ENCODE measurements around the gene UST.
A peak's percentile ranks its signal among the peaks of the same experiment; 100 is the strongest.
"Not testable (repeated sequence)": the region's sequence is repeated elsewhere in the genome, so short reads cannot be mapped to it uniquely, and the experiment has no call there.

The UST gene

DNA sequence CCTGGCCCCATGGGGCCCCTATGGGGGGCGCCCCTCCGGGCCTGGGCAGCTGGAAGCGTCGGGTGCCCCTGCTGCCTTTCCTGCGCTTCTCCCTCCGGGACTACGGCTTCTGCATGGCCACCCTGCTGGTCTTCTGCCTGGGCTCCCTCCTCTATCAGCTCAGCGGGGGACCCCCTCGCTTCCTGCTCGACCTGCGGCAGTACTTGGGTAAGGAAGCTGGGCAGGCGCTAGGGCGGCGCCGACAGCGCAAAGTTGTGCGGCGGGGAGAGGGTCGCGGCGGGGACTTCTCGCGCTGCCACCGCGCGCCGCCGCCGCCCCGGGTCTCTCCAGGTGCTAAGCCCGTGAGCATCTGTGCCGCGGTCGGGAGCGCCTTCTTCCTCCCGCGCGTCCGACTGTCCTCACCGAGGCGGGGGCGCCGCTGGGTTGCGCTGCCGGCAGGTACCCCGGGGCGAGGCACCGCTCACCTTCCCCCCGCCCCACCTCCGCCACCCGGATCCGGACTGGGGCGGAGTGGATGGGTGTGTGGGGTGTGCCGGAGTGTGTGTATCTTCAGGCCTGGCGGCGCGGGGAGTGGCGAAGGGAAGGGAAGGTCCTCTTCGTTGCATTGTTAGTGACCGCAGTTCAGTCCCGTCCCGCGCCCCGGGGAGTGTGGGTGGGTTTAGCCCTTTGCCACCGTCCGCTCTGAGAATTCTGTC is 788 bp downstream of the UST start:
- peak; percentile 56 for DNase-seq (ENCODE audit: extremely low spot score)
- CTCF ChIA-PET, result no interaction called here
- TF ChIP-seq SUZ12 (IDR thresholded peaks at IDR 0.05) (no peak), L3MBTL2 (conservative IDR thresholded peaks at IDR 0.05) (0 out of 2 replicates have a peak, but pooled peaks have one; percentile 31)
- POLR2A ChIA-PET, result interaction anchor here (0.8 to 1.4 kb wide), 2 partner anchors 9 to 11 kb away, joined by 4 to 5 read pairs; no protein-coding TSS in a partner anchor

DNA sequence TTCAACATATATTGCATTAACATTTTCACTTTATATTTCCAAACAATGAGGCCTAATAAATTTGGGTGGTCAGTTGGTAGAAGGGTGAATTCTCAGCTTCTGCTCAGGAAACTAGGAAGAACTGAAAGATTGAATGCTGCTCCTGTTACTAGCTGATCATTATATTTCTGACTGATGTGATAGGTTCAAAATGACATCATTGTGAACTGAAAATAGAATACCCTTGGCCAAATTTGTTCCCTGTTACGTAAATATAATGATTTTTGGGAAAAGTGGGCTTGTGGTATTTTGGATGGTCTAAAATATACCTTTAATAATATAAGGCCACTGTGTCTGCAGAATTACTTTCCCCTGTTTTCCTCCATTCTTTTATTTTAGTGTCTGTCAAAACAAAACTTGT is 2.8 kb downstream of the UST start:
- TF ChIP-seq SP1 (IDR thresholded peaks at IDR 0.05) (no peak), L3MBTL2 (conservative IDR thresholded peaks at IDR 0.05) (no peak), CTBP1 (IDR thresholded peaks at IDR 0.05; ENCODE audit: borderline replicate concordance) (no peak)
- POLR2A ChIA-PET, result no interaction called here
- CTCF ChIA-PET, result interaction anchor here (0.7 kb wide), 1 partner anchor 1052 kb away, joined by 3 read pairs; no protein-coding TSS in a partner anchor
- DNase-seq (ENCODE audit: extremely low spot score), result no peak

DNA sequence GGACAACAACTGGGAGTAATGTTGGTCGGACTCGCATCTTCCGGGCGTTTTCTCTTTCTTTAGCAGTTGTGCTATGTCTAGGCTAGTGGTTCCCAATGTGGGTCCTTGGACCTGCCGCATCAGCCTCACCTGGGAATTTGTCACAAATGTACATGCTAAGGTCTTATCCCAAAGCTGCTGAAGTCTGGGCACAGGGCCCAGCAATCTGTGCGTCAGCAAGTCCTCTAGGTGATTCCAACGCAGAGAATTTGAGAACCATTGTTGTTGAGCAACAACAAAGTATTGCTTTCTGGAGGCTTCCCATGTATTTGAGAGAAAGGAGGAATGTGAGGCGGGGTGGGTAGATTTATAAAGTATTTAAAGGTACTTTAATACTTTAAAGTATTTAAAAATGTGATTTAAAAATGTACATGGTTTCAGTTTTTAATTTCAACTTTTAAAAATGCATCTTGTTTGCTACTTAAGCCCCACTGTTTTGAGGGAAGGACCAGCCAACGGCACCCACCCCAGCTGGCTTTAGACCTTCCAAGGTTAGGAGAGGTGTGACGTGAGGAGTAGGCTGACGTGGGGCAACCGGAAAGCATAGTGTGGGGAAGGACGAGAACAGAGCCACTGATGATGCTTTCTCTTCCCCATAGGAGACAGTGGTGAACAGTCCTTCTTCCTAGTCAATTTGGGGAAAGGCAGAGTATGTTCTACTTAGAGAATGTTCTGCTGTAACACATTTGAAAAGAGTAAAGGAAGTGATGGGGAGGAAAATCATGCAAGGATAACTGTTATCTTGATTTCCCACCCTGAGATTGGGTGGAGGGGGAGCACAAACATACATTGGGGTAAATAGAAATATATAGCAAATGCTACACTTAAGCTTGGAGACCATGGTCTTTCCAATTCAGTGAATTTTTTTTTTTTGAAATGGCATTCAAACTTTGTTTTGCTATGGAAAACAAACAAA is 4.3 kb downstream of the UST start:
- TF ChIP-seq L3MBTL2 (conservative IDR thresholded peaks at IDR 0.05), result no peak
- no peak for TF ChIP-seq LEF1 (IDR thresholded peaks at IDR 0.05; ENCODE audit: borderline replicate concordance)
- TF ChIP-seq HDGF (IDR thresholded peaks at IDR 0.05; ENCODE audit: borderline replicate concordance), result no peak
- TF ChIP-seq BHLHE40 (IDR thresholded peaks at IDR 0.05; ENCODE audit: borderline replicate concordance), result no peak
- TF ChIP-seq, protein P1, sequence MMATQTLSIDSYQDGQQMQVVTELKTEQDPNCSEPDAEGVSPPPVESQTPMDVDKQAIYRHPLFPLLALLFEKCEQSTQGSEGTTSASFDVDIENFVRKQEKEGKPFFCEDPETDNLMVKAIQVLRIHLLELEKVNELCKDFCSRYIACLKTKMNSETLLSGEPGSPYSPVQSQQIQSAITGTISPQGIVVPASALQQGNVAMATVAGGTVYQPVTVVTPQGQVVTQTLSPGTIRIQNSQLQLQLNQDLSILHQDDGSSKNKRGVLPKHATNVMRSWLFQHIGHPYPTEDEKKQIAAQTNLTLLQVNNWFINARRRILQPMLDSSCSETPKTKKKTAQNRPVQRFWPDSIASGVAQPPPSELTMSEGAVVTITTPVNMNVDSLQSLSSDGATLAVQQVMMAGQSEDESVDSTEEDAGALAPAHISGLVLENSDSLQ (IDR thresholded peaks at IDR 0.05), result no peak
- no peak for TF ChIP-seq ELF4 (IDR thresholded peaks at IDR 0.05)
- no peak for TF ChIP-seq ARNT (IDR thresholded peaks at IDR 0.05)
- no peak for DNase-seq (ENCODE audit: extremely low spot score)
- POLR2A ChIA-PET, result no interaction called here
- CTCF ChIA-PET, result interaction anchor here (0.6 kb wide), 2 partner anchors 42 to 191 kb away, joined by 3 read pairs; no protein-coding TSS in a partner anchor

DNA sequence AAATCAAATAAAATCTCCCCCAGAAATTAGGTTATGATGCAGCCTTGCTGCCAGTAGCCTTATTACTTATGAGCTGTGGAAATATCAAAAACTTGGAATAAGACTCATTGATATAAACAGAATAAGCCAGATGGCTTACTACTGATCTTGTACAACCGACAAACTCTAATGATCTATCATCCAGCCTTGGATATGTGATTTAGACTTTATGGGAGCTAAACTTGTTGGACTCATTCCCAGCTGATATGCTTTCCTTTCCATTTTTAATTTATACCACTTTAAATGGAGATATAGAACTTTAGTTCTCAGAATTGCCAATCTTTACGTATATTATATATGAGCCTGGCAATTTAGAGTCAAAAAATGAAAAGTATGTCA is 5.0 kb downstream of the UST start:
- DNase-seq (ENCODE audit: extremely low spot score), result no peak
- CTCF ChIA-PET, result interaction anchor here (0.6 kb wide), 1 partner anchor 190 kb away, joined by 3 read pairs; no protein-coding TSS in a partner anchor
- no peak for TF ChIP-seq CTBP1 (IDR thresholded peaks at IDR 0.05; ENCODE audit: borderline replicate concordance)
- TF ChIP-seq LEF1 (IDR thresholded peaks at IDR 0.05; ENCODE audit: borderline replicate concordance), result no peak
- no peak for TF ChIP-seq ELF4 (IDR thresholded peaks at IDR 0.05)
- TF ChIP-seq, protein P1 (IDR thresholded peaks at IDR 0.05), result no peak
- no peak for TF ChIP-seq FOXM1 (IDR thresholded peaks at IDR 0.05; ENCODE audit: borderline replicate concordance)
- TF ChIP-seq NFRKB (IDR thresholded peaks at IDR 0.05), result no peak
- no peak for TF ChIP-seq FOXK2 (IDR thresholded peaks at IDR 0.05)
- no peak for TF ChIP-seq TARDBP (IDR thresholded peaks at IDR 0.05)
- no peak for TF ChIP-seq L3MBTL2 (conservative IDR thresholded peaks at IDR 0.05)
- no peak for TF ChIP-seq BHLHE40 (IDR thresholded peaks at IDR 0.05; ENCODE audit: borderline replicate concordance)
- TF ChIP-seq SUZ12 (IDR thresholded peaks at IDR 0.05), result no peak
- no peak for TF ChIP-seq ZNF384 (IDR thresholded peaks at IDR 0.05)
- TF ChIP-seq FOXA1 (IDR thresholded peaks at IDR 0.05), result no peak
- no peak for TF ChIP-seq ARNT (IDR thresholded peaks at IDR 0.05)
- POLR2A ChIA-PET, result no interaction called here

DNA sequence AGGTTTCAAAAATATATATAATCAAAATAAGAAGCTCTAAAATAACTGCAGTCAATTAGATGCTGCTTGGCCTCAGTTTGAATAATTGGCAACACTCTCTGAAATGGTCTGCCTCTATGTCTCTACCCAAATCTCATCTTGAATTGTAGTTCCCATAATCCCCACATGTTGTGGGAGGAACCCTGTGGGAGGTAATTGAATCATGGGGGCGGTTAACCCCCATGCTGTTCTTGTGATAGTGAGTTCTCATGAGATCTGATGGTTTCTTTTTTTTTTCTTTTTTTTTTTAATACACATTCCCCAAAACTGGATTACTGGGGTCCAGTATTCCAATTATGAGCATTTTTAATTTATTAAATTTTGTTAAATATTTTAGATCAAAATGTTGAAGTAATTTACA is 8.5 kb downstream of the UST start:
- ChIA-PET POLR2A (interaction anchor here (1.9 kb wide), 1 partner anchor 7 kb away, joined by 5 read pairs; no protein-coding TSS in a partner anchor), CTCF (interaction anchor here (0.7 kb wide), 1 partner anchor 304 kb away, joined by 3 read pairs; no protein-coding TSS in a partner anchor)
- DNase-seq (ENCODE audit: extremely low spot score), result not testable (repeated sequence)

DNA sequence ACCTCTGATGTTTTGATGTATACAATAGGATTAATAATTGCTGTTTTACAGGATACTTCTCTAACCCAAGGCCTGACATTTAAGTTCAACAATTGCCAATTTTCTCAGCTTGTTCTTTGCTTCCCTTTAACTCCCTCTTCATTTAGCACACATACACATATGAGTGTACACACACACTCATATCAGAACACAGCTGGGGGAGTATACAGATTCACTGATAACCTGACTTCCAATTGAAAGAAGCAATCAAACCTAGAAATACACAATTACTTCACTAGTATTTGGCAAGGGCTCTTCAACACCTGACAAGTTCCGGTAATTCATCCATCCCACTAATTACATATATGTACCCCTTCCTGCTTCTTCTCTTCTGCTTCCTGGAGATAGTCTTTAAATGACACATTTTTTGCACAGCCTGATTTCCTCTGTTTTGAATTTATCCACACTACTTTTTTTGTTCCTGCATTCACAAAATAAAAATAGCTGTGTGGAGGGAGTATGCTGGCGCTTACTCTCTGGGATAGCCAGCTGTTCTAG is 11.2 kb downstream of the UST start:
- ChIA-PET CTCF (interaction anchor here (1.0 kb wide), 1 partner anchor 131 kb away, joined by 4 read pairs; no protein-coding TSS in a partner anchor), POLR2A (interaction anchor here (1.2 kb wide), 1 partner anchor 10 kb away, joined by 4 read pairs; no protein-coding TSS in a partner anchor)
- no peak for DNase-seq (ENCODE audit: extremely low spot score)
- TF ChIP-seq FOXM1 (IDR thresholded peaks at IDR 0.05; ENCODE audit: borderline replicate concordance) (no peak), ELF4 (IDR thresholded peaks at IDR 0.05) (no peak), SUZ12 (IDR thresholded peaks at IDR 0.05) (no peak), FOXK2 (IDR thresholded peaks at IDR 0.05) (no peak), LEF1 (IDR thresholded peaks at IDR 0.05; ENCODE audit: borderline replicate concordance) (no peak), ARNT (IDR thresholded peaks at IDR 0.05) (no peak), BHLHE40 (IDR thresholded peaks at IDR 0.05; ENCODE audit: borderline replicate concordance) (no peak), L3MBTL2 (conservative IDR thresholded peaks at IDR 0.05) (no peak), HDGF (IDR thresholded peaks at IDR 0.05; ENCODE audit: borderline replicate concordance) (no peak), TARDBP (IDR thresholded peaks at IDR 0.05) (no peak), NFRKB (IDR thresholded peaks at IDR 0.05) (no peak), SP1 (IDR thresholded peaks at IDR 0.05) (no peak)
- TF ChIP-seq, protein P1 (IDR thresholded peaks at IDR 0.05), result no peak
